Choroid plexus epithelial cell (primary cell): ENCODE data around the gene B3GNT7.
A peak's percentile ranks its signal among the peaks of the same experiment; 100 is the strongest.
"Not testable (repeated sequence)": the region's sequence is repeated elsewhere in the genome, so short reads cannot be mapped to it uniquely, and the experiment has no call there.

ENCODE experiments used
- DNase-seq: peaks from one replicate; pipeline ENCODE4 v3.0.0-alpha.2; 2010; ENCODE audit warnings: low read depth
- H3K4me3 ChIP-seq: 2 replicates; pipeline ENCODE4 v1.5.1; 2011; ENCODE audit warnings: low read depth, mild to moderate bottlenecking, control low read depth, low read length, moderate library complexity
- TF ChIP-seq, protein P1 (sequence below): conservative IDR thresholded peaks from 2 replicates; pipeline ENCODE4 v1.5.1; 2011; ENCODE audit warnings: low read depth, mild to moderate bottlenecking, control low read depth, inconsistent platforms, low read length, moderate library complexity

Gene B3GNT7

DNA sequence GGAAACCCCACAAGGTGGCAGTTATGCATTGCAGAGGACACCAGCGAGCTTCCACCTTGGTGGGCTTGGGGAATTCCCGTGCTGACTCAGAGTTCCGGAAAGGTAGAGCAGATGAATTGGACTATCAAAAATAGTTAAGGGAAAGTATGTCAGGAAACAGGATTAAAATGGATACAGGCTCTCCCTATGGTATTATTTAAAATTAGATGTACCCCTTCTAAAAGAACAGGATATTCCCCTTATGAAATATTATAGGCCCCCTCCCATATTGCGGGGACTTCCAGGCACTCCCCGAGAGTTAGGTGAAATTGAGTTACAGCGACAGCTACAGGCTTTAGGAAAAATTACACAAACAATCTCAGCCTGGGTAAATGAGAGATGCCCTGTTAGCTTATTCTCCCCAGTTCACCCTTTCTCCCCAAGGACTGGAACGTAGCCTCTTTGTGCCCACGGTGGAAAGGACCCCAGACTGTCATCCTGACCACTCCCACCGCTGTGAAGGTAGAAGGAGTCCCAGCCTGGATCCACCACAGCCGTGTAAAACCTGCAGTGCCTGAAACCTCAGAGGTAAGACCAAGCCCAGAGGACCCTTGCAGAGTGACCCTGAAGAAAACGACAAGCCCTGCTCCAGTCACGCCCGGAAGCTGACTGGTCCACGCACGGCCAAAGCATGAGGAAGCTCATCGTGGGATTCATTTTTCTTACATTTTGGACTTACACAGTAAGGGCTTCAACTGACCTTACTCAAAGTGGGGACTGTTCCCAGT is 10.3 kb downstream of the B3GNT7 start:
- not testable (repeated sequence) for H3K4me3 ChIP-seq, DNase-seq
- TF ChIP-seq, protein P1, sequence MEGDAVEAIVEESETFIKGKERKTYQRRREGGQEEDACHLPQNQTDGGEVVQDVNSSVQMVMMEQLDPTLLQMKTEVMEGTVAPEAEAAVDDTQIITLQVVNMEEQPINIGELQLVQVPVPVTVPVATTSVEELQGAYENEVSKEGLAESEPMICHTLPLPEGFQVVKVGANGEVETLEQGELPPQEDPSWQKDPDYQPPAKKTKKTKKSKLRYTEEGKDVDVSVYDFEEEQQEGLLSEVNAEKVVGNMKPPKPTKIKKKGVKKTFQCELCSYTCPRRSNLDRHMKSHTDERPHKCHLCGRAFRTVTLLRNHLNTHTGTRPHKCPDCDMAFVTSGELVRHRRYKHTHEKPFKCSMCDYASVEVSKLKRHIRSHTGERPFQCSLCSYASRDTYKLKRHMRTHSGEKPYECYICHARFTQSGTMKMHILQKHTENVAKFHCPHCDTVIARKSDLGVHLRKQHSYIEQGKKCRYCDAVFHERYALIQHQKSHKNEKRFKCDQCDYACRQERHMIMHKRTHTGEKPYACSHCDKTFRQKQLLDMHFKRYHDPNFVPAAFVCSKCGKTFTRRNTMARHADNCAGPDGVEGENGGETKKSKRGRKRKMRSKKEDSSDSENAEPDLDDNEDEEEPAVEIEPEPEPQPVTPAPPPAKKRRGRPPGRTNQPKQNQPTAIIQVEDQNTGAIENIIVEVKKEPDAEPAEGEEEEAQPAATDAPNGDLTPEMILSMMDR, result peak; percentile 35

DNA sequence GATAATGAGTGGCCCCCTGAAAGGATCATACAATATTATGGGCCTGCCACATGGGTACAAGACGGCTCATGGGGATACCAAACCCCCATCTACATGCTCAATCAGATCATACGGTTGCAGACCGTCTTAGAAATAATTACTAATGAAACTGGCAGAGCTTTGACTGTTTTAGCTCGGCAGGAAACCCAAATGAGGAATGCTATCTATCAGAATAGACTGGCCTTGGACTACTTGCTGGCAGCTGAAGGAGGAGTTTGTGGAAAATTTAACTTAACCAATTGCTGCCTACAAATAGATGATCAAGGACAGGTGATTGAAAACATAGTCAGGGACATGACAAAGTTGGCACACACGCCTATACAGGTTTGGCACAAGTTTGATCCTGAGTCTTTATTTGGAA is 12.2 kb downstream of the B3GNT7 start:
- not testable (repeated sequence) for H3K4me3 ChIP-seq, DNase-seq

DNA sequence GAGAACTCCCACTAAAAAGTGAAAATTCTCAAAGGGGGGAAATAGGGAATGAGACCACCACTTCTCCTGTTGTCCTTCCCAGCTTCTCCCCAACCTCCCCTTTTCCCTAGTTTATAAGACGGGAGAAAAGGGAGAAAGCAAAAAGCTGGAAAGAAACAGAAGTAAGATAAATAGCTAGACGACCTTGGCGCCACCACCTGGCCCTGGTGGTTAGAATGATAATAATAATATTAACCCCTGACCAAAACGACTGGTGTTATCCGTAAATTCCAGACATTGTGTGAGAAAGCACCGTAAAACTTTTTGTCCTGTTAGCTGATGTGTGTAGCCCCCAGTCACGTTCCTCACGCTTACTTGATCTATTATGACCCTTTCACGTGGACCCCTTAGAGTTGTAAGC is 12.8 kb downstream of the B3GNT7 start:
- not testable (repeated sequence) for DNase-seq, H3K4me3 ChIP-seq

DNA sequence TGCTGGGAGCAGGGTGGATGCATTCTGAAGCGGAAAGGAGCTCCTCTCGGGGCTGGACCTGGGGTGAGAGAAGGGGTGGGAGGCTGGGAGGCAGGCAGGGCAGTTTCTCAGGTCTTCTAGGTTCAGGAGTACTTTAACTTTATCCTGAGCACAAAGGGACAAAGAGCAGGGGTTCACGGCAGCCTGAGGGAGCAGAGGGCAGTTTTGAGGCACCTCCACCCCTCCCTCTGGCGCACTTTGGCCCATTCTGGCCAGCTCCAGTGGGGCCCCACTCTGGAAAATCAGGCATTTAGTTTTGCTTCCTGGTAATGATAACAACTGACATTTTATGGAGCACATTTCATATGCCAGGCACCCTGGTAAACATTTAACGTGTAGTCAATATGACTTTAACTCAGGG is 14.3 kb downstream of the B3GNT7 start:
- no peak for DNase-seq
- TF ChIP-seq, protein P1, result no peak
- H3K4me3 ChIP-seq, result no peak overlapping the region

DNA sequence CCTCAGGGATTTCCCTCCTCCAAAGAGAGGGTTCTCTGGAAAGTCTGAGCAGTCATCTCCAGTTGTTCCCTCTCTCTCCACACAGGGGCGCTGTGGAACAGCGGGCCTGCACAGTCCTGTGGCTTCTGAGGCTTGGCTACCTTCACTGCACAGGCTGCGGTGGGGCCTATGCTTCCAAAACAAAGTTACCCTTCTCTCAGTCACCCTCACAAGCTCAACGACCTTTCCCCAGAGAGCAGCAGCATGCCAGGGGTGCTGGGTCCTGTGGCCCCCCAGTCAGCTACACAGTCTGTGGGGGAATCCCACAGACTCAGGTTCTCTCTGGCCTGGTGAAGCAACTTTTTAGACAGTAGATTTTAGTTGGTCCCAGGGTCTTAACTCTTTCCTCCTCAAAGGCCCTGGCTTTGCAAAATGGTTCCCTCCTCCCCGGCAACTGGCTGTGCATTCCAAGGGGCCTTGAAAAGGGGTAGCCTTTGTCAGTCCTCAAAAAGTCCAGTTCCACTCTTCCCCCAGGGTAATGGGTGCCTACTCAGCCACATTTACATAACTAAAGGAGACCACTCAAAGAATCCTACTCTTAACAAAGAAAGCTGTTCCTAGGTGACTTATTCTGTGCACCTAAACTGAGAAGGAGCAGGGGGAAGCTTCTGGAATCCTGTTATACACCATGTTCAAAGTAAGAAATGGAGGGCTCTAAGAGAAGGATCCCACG is 14.9 kb downstream of the B3GNT7 start:
- no peak for DNase-seq
- H3K4me3 ChIP-seq, result no peak overlapping the region
- TF ChIP-seq, protein P1, result peak; percentile 58

DNA sequence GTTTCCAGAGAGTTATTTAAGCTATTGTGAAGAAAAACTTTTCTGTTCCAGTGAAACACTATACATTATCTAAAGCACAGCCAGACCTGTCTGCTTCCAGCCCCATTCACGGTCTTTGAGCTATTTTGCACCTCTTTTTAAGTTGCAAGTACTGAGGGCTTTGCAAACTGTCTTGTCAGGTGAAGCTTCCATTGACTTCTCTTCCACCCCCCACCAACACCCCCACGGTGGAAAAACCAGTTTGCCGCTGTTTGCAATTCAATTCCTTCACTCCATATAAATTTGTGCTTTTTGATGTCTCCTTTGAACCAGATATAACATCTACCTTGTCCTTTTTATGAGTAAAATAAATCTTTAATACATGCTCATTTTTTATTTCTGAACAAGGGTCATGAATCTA is 15.7 kb downstream of the B3GNT7 start:
- TF ChIP-seq, protein P1, result no peak
- DNase-seq, result no peak
- H3K4me3 ChIP-seq, result no peak overlapping the region

DNA sequence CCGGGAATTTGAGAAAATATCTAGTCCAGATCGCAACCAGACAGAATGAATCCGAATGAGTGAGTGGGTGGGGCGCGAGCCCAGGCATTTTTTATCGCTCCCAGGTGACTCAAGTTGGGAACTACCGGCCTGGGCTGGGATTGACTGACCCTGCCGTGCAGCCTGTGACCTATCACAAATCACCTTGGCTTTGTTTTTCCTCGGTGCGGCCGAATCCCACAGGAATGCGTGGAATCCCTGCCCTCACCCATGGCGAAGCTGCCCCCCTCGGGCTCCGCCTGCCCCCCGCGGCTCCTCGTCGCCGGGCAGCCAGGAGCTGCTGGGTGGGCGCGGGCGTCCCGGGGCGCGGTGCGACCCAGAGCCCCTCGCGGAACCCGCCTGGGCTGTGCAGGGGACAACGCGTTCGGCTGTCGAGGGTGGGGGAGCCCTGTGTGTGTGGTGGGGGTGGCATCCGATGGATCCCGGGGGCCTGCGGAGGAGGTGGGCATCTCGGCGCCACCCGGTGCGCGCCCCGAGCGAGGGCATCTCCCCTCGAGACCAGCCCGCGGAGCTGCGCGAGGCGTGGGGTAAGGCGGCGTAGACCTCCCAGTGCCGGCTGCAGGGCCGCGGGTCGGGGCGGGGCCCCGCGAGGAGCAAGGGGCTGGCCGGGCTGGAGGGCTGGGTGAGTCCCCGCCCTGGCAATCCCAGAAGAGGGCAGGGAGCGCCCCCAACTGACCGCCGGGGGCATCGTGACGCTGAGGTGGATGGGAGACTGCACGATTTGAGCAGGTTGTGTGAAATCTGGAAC is 16.5 kb downstream of the B3GNT7 start:
- peak overlapping the region; percentile 65 for H3K4me3 ChIP-seq
- peak; percentile 81 for DNase-seq
- TF ChIP-seq, protein P1, result peak; percentile 82

DNA sequence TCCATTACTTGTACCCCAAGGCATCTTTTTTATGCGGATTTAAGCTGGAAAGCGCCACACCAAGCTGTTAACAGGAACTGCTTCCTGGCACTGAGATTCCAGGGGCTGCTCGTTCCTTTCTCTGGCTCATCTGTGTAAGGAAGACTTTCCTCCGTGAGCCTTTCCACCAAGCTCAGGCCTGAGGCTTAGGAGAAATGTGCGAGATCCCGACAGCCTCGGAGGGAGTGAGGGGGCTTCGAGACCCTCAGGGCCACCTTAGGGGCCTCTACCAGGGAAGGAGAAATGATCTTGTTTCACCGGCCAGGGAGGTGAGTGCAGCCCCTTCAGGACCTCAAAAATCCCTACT is 17.1 kb downstream of the B3GNT7 start:
- TF ChIP-seq, protein P1, result no peak
- no peak for DNase-seq

More for the DNA sequence above, 17.1 kb downstream of the B3GNT7 start:
- peak overlapping the region; percentile 65 for H3K4me3 ChIP-seq
